Naive B cell (primary cell): ENCODE data around the gene CFDP1. TPM values are rescaled to one million over a fixed set of nuclear protein-coding genes. Genes with fewer than 3 reads are reported as not detected.

Source experiments
- ATAC-seq, 2 donors: fragments of 150-1000 bp; cut with Tn5 transposase; 2 replicates each; pipeline ENCODE4 v1.10.0; 2021; ENCODE audit warnings: low read depth in 2 of 2, mild to moderate bottlenecking in 2 of 2, moderate library complexity in 2 of 2
- DNase-seq: peaks from one replicate; pipeline ENCODE4 v3.0.0; 2022
- H3K27ac Mint-ChIP-seq, 6 donors: one replicate each; pipeline ENCODE4 v1.8.0; 2020 to 2022; ENCODE audit warnings: mild to moderate bottlenecking in 6 of 6, mixed read lengths in 6 of 6, moderate library complexity in 5 of 6, inconsistent platforms in 2 of 6
- H3K27me3 Mint-ChIP-seq, 3 donors: one replicate each; pipeline ENCODE4 v1.8.0; 2021 to 2022; ENCODE audit warnings: mixed read lengths in 3 of 3, mild to moderate bottlenecking in 1 of 3
- H3K36me3 Mint-ChIP-seq, 2 donors: one replicate each; pipeline ENCODE4 v1.8.0; 2020 to 2022; ENCODE audit warnings: mixed read lengths in 2 of 2, inconsistent platforms in 1 of 2, mild to moderate bottlenecking in 1 of 2
- H3K4me1 Mint-ChIP-seq, 3 donors: one replicate each; pipeline ENCODE4 v1.8.0; 2020 to 2022; ENCODE audit warnings: mixed read lengths in 3 of 3, inconsistent platforms in 1 of 3, mild to moderate bottlenecking in 1 of 3, moderate library complexity in 1 of 3
- H3K4me3 Mint-ChIP-seq, 8 donors: one replicate each; pipeline ENCODE4 v1.8.0; 2020 to 2022; ENCODE audit warnings: mild to moderate bottlenecking in 8 of 8, mixed read lengths in 8 of 8, moderate library complexity in 8 of 8, inconsistent platforms in 2 of 8
- H3K9me3 Mint-ChIP-seq, 7 donors: one replicate each; pipeline ENCODE4 v1.8.0; 2020 to 2022; ENCODE audit warnings: mixed read lengths in 7 of 7, mild to moderate bottlenecking in 5 of 7, inconsistent platforms in 2 of 7, moderate library complexity in 1 of 7
- polyA plus RNA-seq, 6 donors: library from polyadenylated mRNA; unstranded; fragments of 300-500 nt; fragmentation: Illumina TruSeq; gene quantifications; one replicate each; pipeline ENCODE4 v1.2.3, GENCODE V29; 2021; ENCODE audit warnings: low read depth in 6 of 6

Gene CFDP1
- polyA plus RNA-seq, 6 donors from 2014 or later: 22.6 to 36.3 (median 31.6) TPM

DNA sequence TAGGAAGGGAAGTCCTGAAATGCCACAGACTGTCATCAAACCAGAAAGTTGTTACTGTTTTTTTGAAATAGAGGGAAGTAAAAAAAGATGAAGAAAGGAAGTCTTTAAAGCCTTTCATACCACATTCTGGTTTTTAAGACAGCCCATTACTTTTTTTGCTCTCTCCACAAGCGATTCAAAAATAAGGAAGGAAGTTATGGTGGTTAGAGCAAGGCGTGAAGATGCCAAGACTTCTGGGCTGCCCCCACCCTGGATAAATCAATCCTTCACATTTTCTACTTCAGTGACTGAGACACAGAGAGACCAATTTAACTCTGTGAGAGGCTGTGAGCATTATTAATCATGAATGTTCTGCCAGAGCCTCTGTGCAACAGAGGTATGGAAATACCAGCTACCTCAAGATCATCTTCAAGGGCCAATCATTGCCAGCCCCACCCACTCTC, 99.6 kb downstream of the CFDP1 start:
- peaks cover 21 to 29% of the 10 kb centered on the region in 2 donors for H3K36me3 Mint-ChIP-seq
- ATAC-seq (peak; percentile 73 to 80), DNase-seq (peak; percentile 35)
- H3K4me3 Mint-ChIP-seq: peak overlapping the region in 3 of 8 donors; percentile 35 to 70 (median 58)
- peaks cover 15 to 21% (median 18%) of the 10 kb centered on the region in 3 donors for H3K4me1 Mint-ChIP-seq
- H3K9me3 Mint-ChIP-seq: peaks cover 0 to 7% (median 0%) of the 10 kb centered on the region in 7 donors
- H3K27me3 Mint-ChIP-seq: peaks cover 56 to 77% (median 69%) of the 10 kb centered on the region in 3 donors
- H3K27ac Mint-ChIP-seq: no peak overlapping the region

DNA sequence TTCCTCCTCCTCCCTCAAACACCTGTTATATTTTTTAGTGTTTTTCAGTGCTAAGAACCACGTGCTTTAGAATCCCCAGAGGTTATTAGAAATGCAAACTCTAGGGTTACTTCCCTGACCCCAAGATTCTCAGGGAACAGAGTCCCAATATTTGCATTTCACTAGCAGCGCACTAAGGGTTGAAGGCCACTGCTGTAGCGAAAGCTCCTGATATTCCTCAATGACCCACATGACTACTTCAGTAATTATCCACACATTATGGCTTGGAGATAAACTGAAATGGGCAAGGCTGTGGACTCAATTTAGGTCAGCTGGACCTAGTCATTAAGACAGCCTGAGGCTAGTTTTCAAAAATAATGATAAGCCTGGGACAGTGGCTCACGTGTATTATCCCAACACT, 103.4 kb downstream of the CFDP1 start:
- DNase-seq (no peak), ATAC-seq (no peak)
- Mint-ChIP-seq H3K9me3 (peaks cover 0 to 1% (median 0%) of the 10 kb centered on the region in 7 donors), H3K36me3 (peaks cover 14 to 23% of the 10 kb centered on the region in 2 donors), H3K27ac (no peak overlapping the region), H3K4me3 (no peak overlapping the region), H3K27me3 (peaks cover 56 to 70% (median 59%) of the 10 kb centered on the region in 3 donors), H3K4me1 (peaks cover 23 to 28% (median 25%) of the 10 kb centered on the region in 3 donors)

DNA sequence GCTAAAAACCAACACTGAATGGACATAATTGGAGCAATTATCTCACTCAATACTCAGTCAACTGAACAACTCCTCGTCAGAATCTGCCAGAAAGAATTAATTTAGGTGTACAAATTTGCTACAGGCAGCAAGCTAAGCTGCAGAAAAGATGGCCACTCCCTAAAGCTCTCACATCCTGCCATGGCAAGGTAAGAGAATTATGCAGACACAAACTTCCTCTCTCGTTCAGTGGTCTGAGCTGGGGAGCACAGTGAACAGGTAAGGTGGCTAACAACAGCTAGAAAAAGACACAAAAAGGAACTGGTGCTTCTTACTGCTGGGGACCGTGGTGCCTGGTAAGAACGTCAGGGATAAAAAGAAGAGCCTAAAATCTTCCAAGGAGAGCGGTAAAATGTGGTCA, 107.0 kb downstream of the CFDP1 start:
- ATAC-seq (no peak), DNase-seq (no peak)
- Mint-ChIP-seq H3K4me1 (peaks cover 9 to 21% (median 12%) of the 10 kb centered on the region in 3 donors), H3K4me3 (no peak overlapping the region), H3K27me3 (peaks cover 50 to 67% (median 61%) of the 10 kb centered on the region in 3 donors), H3K36me3 (peaks cover 21 to 33% of the 10 kb centered on the region in 2 donors), H3K27ac (no peak overlapping the region), H3K9me3 (peaks cover 0 to 1% (median 0%) of the 10 kb centered on the region in 7 donors)

DNA sequence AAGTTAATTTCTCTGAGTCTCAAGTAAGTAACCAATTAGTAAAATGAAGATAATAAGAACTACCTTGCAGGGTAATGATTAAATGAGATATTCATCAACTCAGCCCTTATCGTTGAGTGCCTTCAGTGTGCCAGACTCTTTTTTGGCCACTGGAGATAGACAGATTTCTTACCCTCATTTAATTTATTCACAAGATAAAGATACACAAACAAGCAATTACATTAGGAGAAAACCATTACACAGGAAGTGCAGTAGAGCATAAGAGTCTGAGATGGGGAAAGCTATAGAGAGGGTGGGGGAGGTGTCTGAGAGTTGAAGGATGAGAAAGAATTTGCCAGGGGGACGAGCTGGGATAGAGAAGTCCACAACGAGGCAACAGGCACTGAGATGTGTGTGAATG, 109.4 kb downstream of the CFDP1 start:
- ATAC-seq (no peak), DNase-seq (no peak)
- H3K4me3 Mint-ChIP-seq: no peak overlapping the region
- H3K9me3 Mint-ChIP-seq: peaks cover 0 to 1% (median 0%) of the 10 kb centered on the region in 7 donors
- H3K27me3 Mint-ChIP-seq: peaks cover 57 to 61% (median 61%) of the 10 kb centered on the region in 3 donors
- H3K4me1 Mint-ChIP-seq: peaks cover 27 to 37% (median 28%) of the 10 kb centered on the region in 3 donors
- no peak overlapping the region for H3K27ac Mint-ChIP-seq
- peaks cover 11 to 33% of the 10 kb centered on the region in 2 donors for H3K36me3 Mint-ChIP-seq

DNA sequence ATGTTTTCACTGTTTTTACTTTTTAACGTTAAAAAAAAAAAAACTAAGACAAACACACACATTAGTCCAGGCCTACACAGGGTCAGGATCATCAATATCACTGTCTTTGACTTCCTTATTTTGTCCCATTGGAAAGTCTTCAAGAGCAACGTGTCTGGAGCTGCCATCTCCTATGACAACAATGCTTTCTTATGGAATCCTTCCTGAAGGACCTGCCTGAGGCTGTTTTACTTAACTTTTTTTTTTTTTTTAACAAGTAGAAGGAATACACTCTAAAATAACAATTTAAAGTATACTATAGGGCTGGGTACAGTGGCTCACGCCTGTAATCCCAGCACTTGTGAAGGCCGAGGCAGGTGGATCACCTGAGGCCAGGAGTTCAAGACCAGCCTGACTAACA, 110.1 kb downstream of the CFDP1 start:
- DNase-seq (no peak), ATAC-seq (no peak)
- Mint-ChIP-seq H3K9me3 (peaks cover 0 to 1% (median 0%) of the 10 kb centered on the region in 7 donors), H3K36me3 (peaks cover 11 to 33% of the 10 kb centered on the region in 2 donors), H3K27me3 (peaks cover 57 to 61% (median 61%) of the 10 kb centered on the region in 3 donors), H3K4me1 (peaks cover 27 to 37% (median 28%) of the 10 kb centered on the region in 3 donors), H3K4me3 (no peak overlapping the region), H3K27ac (no peak overlapping the region)

DNA sequence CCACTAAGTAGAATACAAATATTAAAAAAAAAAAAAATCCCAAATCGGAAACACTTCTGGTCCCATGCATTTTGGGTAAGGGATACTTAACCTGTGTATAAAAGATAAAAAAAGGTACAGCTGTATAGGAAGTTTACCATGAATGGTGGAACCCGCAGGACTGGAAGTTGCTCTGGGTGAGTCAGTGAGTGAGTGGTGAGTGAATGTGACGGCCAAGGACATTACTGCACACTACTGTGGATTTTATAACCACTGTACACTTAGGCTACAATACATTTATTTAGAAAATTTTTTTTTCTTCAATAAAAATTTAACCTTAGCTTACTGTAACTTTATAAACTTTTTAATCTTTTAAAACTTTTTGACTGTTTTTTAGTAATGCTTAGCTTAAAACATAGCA, 110.6 kb downstream of the CFDP1 start:
- DNase-seq (no peak), ATAC-seq (no peak)
- Mint-ChIP-seq H3K9me3 (peaks cover 0 to under 1% (median 0%) of the 10 kb centered on the region in 7 donors), H3K4me3 (no peak overlapping the region), H3K27me3 (peaks cover 57 to 58% (median 57%) of the 10 kb centered on the region in 3 donors), H3K36me3 (peaks cover 11 to 33% of the 10 kb centered on the region in 2 donors), H3K27ac (no peak overlapping the region), H3K4me1 (peaks cover 27 to 37% (median 28%) of the 10 kb centered on the region in 3 donors)

DNA sequence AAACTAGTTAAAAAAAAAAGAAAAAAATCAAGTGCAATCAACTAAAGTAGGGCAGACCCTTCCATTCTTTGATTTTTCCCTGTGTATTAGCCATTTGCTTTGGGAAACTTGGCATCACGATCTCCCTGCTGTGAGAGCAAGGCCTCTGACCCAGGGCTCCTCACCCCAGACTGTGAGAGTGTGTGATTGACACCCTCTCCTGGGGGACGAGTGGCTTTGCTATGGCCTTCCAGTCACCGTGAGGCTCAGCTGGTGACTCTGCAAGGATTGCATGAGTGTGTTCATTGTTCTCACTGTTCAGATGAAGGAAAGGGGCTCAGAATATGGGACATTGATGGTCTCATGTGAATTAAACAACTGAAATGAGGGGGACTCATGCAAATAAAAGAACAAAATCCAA, 112.9 kb downstream of the CFDP1 start:
- Mint-ChIP-seq H3K36me3 (peaks cover 15 to 23% of the 10 kb centered on the region in 2 donors), H3K27ac (no peak overlapping the region), H3K4me3 (peak overlapping the region in 3 of 8 donors; percentile 8 to 53 (median 48)), H3K4me1 (peaks cover 22 to 27% (median 27%) of the 10 kb centered on the region in 3 donors), H3K9me3 (no peaks in the 10 kb centered on the region), H3K27me3 (peaks cover 41 to 48% (median 48%) of the 10 kb centered on the region in 3 donors)
- DNase-seq: no peak
- ATAC-seq: no peak

DNA sequence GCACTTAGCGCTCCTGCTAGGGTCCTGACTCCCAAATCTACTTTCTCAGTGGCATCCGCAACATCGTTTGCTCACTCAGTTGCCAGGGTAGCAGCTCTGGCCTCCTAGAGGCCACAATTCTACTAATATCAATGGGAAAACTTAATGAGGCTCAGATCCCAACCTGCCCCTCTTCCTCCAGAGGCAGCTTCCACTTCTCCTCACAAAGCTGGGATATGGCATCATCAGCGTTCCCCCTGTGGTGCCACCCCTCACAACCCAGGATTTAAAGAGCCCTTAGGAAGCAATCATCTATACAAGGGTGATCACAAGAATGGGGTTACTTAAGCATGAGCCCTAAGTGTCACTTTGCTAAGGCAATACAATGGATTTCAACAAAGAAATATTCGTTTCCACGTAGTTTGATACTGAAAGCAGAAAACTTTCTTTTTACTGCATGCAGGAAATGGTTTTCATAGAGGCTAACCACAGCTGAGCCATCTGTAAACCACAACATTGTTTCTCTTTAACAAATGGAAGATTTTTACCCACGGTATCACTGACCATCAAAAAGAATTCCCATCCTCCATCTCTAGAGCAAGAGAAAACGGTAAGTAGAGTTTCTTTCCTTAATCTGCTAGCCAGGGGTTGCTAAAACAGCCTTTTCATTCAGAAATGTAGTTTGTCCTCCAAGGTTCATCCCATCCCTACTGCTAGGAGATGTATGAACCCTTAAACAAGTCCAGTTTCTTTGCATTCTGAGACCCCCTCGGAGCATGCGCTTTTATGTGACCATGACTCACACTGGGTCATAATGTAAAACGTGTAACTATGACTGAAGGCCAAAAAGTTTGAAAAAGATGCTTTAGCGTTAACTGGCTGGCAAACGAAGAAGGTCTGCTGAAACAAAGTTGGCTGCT, 113.5 kb downstream of the CFDP1 start:
- Mint-ChIP-seq H3K27me3 (peaks cover 34 to 42% (median 41%) of the 10 kb centered on the region in 3 donors), H3K4me1 (peaks cover 22 to 27% (median 23%) of the 10 kb centered on the region in 3 donors), H3K36me3 (peaks cover 8 to 24% of the 10 kb centered on the region in 2 donors), H3K27ac (no peak overlapping the region), H3K9me3 (no peaks in the 10 kb centered on the region), H3K4me3 (peak overlapping the region in 6 of 8 donors; percentile 8 to 63 (median 34))
- peak; percentile 46 to 48 for ATAC-seq
- peak; percentile 9 for DNase-seq

DNA sequence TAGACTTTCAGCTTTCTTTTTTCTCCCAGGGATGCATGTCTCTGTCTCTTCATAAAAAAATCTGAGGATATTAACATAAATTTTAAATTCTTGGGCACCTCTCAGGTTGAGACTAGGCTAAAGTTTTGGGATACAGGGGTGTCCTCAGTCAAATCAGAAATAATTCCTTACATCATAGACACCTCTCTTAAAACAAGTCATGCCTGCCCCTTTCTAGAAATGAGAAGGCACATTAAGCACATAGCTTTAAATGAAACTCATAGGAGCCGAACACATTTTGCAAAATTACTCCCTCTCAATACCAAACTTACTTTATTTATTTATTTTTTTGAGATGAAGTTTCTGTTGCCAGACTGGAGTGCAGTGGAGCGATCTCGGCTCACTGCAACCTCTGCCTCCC, 114.6 kb downstream of the CFDP1 start:
- H3K9me3 Mint-ChIP-seq: no peaks in the 10 kb centered on the region
- peaks cover 33 to 42% (median 39%) of the 10 kb centered on the region in 3 donors for H3K27me3 Mint-ChIP-seq
- H3K27ac Mint-ChIP-seq: no peak overlapping the region
- DNase-seq (no peak), ATAC-seq (no peak)
- H3K4me1 Mint-ChIP-seq: peaks cover 17 to 23% (median 18%) of the 10 kb centered on the region in 3 donors
- peaks cover 2 to 20% of the 10 kb centered on the region in 2 donors for H3K36me3 Mint-ChIP-seq
- peak overlapping the region in 1 of 8 donors; percentile 2 for H3K4me3 Mint-ChIP-seq

DNA sequence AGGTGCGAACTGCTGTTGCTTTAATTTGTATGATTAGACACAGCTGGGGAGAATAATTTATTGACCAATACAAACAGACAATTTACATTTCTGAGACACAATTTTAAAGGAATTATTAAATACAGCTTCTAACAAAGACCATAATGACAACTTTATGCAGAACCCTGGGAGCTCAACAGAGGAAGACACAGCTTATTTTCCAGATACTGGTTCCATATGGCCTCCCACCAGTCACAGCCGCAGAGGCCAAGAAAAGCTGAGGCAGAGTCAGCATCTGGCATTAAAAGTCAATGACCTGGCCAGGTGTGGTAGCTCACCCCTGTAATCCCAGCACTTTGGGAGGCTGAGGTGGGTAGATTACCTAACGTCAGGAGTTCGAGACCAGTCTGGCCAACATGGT, 115.8 kb downstream of the CFDP1 start:
- peaks cover 32 to 47% (median 44%) of the 10 kb centered on the region in 3 donors for H3K27me3 Mint-ChIP-seq

DNA sequence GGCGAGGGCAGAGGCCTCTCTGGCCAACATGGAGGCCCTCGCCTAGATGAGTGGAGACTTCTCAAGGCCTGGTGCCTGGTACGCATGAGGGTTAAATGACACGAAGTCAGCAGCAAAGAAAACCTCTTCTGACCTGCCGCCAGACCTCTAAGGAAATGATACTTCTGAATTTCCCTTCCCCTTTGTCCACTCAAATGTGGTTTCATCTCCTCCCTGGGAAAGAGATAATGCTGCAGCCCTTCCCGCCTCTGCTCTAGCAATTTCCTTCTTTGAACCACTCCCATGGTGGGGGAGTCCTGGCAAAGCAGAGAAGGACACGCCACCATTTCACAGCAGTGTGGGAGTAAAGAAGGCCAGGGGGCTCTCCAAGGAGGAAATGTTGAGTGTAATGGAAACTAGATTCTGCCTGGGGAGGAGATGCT, 116.2 kb downstream of the CFDP1 start:
- peaks cover 0 to 27% of the 10 kb centered on the region in 2 donors for H3K36me3 Mint-ChIP-seq
- H3K27ac Mint-ChIP-seq: no peak overlapping the region
- ATAC-seq (no peak), DNase-seq (no peak)
- H3K4me1 Mint-ChIP-seq: peaks cover 16 to 23% (median 18%) of the 10 kb centered on the region in 3 donors
- H3K9me3 Mint-ChIP-seq: no peaks in the 10 kb centered on the region
- H3K4me3 Mint-ChIP-seq: no peak overlapping the region
- peaks cover 32 to 48% (median 48%) of the 10 kb centered on the region in 3 donors for H3K27me3 Mint-ChIP-seq

More for the DNA sequence above, 115.8 kb downstream of the CFDP1 start:
- DNase-seq (no peak), ATAC-seq (no peak)
- Mint-ChIP-seq H3K36me3 (peaks cover 0 to 25% of the 10 kb centered on the region in 2 donors), H3K4me3 (no peak overlapping the region), H3K4me1 (peaks cover 16 to 23% (median 18%) of the 10 kb centered on the region in 3 donors), H3K27ac (no peak overlapping the region), H3K9me3 (no peaks in the 10 kb centered on the region)

DNA sequence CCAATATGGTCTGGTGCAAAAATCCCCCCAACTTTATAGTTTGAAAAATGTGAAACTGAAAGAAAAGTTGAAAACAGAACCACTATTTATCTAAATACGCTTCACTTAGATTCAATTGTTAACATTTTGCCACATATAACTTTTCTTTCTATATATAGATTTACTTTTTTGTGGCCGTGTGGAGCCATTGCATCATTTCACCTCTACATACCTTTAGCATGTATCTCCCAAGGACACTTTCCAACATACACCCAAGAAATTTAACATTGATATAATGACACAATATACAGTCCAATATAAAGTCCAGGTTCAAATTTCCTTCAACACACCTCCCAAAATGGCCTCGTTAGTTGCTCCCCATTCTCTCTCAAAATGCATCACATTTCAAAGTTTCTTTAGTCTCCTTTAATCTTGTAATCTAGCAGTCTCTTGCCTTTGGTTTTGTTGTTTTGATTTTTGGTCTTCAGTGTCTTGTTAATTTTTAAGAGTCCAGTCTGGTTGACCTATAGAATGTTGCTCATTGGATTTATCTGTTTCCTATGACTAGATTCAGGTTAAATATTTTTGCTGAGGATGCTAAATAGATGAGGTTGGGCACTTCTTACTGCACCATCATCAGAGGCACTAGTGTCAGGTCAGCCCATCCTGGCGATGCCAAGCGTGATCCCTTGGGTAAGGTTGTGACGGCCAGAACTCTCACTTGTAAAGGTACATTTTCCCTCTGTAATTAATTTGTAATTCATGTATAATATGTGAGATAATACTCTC, 117.6 kb downstream of the CFDP1 start:
- peak overlapping the region in 1 of 6 donors; percentile 28 for H3K27ac Mint-ChIP-seq
- H3K4me1 Mint-ChIP-seq: peaks cover 13 to 20% (median 15%) of the 10 kb centered on the region in 3 donors
- DNase-seq: no peak
- peaks cover 0 to 30% of the 10 kb centered on the region in 2 donors for H3K36me3 Mint-ChIP-seq
- no peaks in the 10 kb centered on the region for H3K9me3 Mint-ChIP-seq
- no peak overlapping the region for H3K4me3 Mint-ChIP-seq
- peaks cover 20 to 48% (median 43%) of the 10 kb centered on the region in 3 donors for H3K27me3 Mint-ChIP-seq
- no peak for ATAC-seq

DNA sequence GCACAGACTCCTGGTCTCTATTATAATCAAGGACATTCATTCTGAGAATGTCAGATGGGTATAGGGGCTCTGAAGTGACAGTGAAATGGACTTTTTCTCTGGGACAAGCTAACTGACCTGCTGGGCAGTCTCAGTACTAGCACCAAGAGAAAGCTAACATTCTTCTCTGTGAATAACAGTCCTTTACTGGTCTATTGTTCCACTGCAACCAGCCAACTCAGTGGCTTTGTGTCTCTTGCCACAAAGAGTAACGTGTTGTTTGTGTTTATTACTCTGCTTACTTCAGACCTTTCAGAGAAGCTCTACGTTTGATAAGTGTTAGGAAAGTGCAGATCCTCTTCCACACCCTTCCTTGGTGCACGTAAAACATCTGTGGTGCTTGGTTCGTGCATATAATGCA, 120.4 kb downstream of the CFDP1 start:
- peaks cover 0 to 4% (median 3%) of the 10 kb centered on the region in 3 donors for H3K4me1 Mint-ChIP-seq
- H3K36me3 Mint-ChIP-seq: peaks cover 16 to 30% of the 10 kb centered on the region in 2 donors
- ATAC-seq: no peak
- no peak overlapping the region for H3K27ac Mint-ChIP-seq
- H3K4me3 Mint-ChIP-seq: no peak overlapping the region
- DNase-seq: no peak
- H3K27me3 Mint-ChIP-seq: peaks cover 21 to 53% (median 49%) of the 10 kb centered on the region in 3 donors
- no peaks in the 10 kb centered on the region for H3K9me3 Mint-ChIP-seq
